HepG2 (cell line): Measurements from ENCODE around the gene MRM2. TPM values are rescaled to one million over a fixed set of nuclear protein-coding genes. Genes with fewer than 3 reads are reported as not detected.

Experiments used
- ATF7 ChIP-seq, 2 experiments: fragments of 450-650 bp in 1 of 2; sonication (generic) in 1 of 2; formaldehyde crosslinking in 1 of 2; IDR thresholded peaks; 2 replicates each; pipeline versions ENCODE4 v1.4.0 to v1.6.1; 2016 to 2020; ENCODE audit warnings: antibody characterized with exemption in 1 of 2, mild to moderate bottlenecking in 1 of 2, missing genetic modification reagents in 1 of 2
- BORCS8-MEF2B ChIP-seq: sonication (generic); formaldehyde crosslinking; IDR thresholded peaks from 2 replicates; pipeline ENCODE4 v1.8.0; 2022; ENCODE audit warnings: mild to moderate bottlenecking, missing genetic modification reagents
- MTA1 ChIP-seq: sonication (generic); formaldehyde crosslinking; IDR thresholded peaks from 2 replicates; pipeline ENCODE4 v1.4.0; 2020; ENCODE audit warnings: missing genetic modification reagents, mild to moderate bottlenecking, borderline replicate concordance
- NRL ChIP-seq: sonication (generic); formaldehyde crosslinking; IDR thresholded peaks from 2 replicates; pipeline ENCODE4 v1.5.0; 2020; ENCODE audit warnings: missing genetic modification reagents, mild to moderate bottlenecking, moderate library complexity, borderline replicate concordance
- SKI ChIP-seq: fragments of 450-650 bp; IDR thresholded peaks from one replicate; pipeline ENCODE4 v1.6.1; 2018; ENCODE audit warnings: mild to moderate bottlenecking; ENCODE audit not compliant: partially characterized antibody
- SOX6 ChIP-seq, 2 experiments: fragments of 450-650 bp in 1 of 2; sonication (generic) in 1 of 2; formaldehyde crosslinking in 1 of 2; IDR thresholded peaks; 2 replicates each; pipeline versions ENCODE4 v1.4.0 to v1.6.1; 2017 to 2020; ENCODE audit warnings: antibody characterized with exemption in 1 of 2, mild to moderate bottlenecking in 1 of 2, missing genetic modification reagents in 1 of 2
- SRSF4 ChIP-seq: fragments of 200-400 bp; formaldehyde crosslinking; IDR thresholded peaks from one replicate; pipeline ENCODE4 v1.6.1; 2018; ENCODE audit warnings: mild to moderate bottlenecking, low read depth, low read length, moderate library complexity; ENCODE audit not compliant: poor library complexity, severe bottlenecking
- YEATS2 ChIP-seq: sonication (generic); formaldehyde crosslinking; IDR thresholded peaks from 2 replicates; pipeline ENCODE4 v1.4.0; 2020; ENCODE audit warnings: missing genetic modification reagents, borderline replicate concordance
- ZBTB7A ChIP-seq: sonication (generic); formaldehyde crosslinking; IDR thresholded peaks from 2 replicates; pipeline ENCODE4 v1.8.0; 2022; ENCODE audit warnings: mild to moderate bottlenecking, missing genetic modification reagents
- ZNF17 ChIP-seq: sonication (generic); formaldehyde crosslinking; IDR thresholded peaks from 2 replicates; pipeline ENCODE4 v1.5.0; 2020; ENCODE audit warnings: mild to moderate bottlenecking, missing genetic modification reagents
- ZNF335 ChIP-seq: sonication (generic); formaldehyde crosslinking; IDR thresholded peaks from 2 replicates; pipeline ENCODE4 v1.4.0; 2020; ENCODE audit warnings: missing genetic modification reagents
- ZNF546 ChIP-seq: sonication (generic); formaldehyde crosslinking; conservative IDR thresholded peaks from 2 replicates; pipeline ENCODE4 v1.8.1; 2023; ENCODE audit warnings: mild to moderate bottlenecking, missing genetic modification reagents
- ZNF598 ChIP-seq: sonication (generic); formaldehyde crosslinking; IDR thresholded peaks from 2 replicates; pipeline ENCODE4 v1.5.1; 2020; ENCODE audit warnings: mild to moderate bottlenecking, missing genetic modification reagents, borderline replicate concordance
- ZNF652 ChIP-seq: IDR thresholded peaks from 2 replicates; pipeline ENCODE4 v1.6.1; 2016; ENCODE audit warnings: low read depth, borderline replicate concordance
- ZNF841 ChIP-seq: sonication (generic); formaldehyde crosslinking; IDR thresholded peaks from 2 replicates; pipeline ENCODE4 v1.8.1; 2023; ENCODE audit warnings: missing genetic modification reagents, borderline replicate concordance
- polyA plus RNA-seq, 8 experiments: library from polyadenylated mRNA; depleted of rRNA in 3 of 8; stranded (reverse) in 7 of 8; unstranded in 1 of 8; fragments of >200 nt; fragmentation: Illumina TruSeq in 4 of 8; extraction: Trizol in 4 of 8; gene quantifications; 2 replicates each; pipeline versions ENCODE4 v1.2.1 to v1.2.3, GENCODE V29; 2011 to 2016; ENCODE audit warnings: low read depth in 4 of 8, missing spikeins in 1 of 8, mixed read lengths in 1 of 8; ENCODE audit not compliant: insufficient read depth in 1 of 8
- total RNA-seq, 5 experiments: library from RNA; depleted of rRNA; stranded (reverse); fragments of >200 nt; fragmentation: Illumina TruSeq; extraction: Trizol; gene quantifications; 2 replicates each; pipeline ENCODE4 v1.2.3, GENCODE V29; 2016; ENCODE audit warnings: low read depth in 1 of 5
- TF ChIP-seq, protein P1 (sequence below): sonication (generic); formaldehyde crosslinking; IDR thresholded peaks from 2 replicates; pipeline ENCODE4; 2020; ENCODE audit warnings: missing genetic modification reagents, mild to moderate bottlenecking, borderline replicate concordance
- TF ChIP-seq, protein P2 (sequence below): sonication (generic); formaldehyde crosslinking; IDR thresholded peaks from 2 replicates; pipeline ENCODE4 v1.5.0; 2020; ENCODE audit warnings: missing genetic modification reagents
- TF ChIP-seq, protein P3 (sequence below): sonication (generic); formaldehyde crosslinking; IDR thresholded peaks from 2 replicates; pipeline ENCODE4 v1.4.0; 2020; ENCODE audit warnings: missing genetic modification reagents, borderline replicate concordance
- TF ChIP-seq, protein P4 (sequence below): sonication (generic); formaldehyde crosslinking; IDR thresholded peaks from 2 replicates; pipeline ENCODE4 v1.5.0; 2020; ENCODE audit warnings: mild to moderate bottlenecking, missing genetic modification reagents

Gene MRM2
- total and polyA plus RNA-seq, 2 of the 13 experiments (the other 11 are each of a cell fraction or from before 2014, with no cell fraction given), result 13.2 to 34.2 TPM

DNA sequence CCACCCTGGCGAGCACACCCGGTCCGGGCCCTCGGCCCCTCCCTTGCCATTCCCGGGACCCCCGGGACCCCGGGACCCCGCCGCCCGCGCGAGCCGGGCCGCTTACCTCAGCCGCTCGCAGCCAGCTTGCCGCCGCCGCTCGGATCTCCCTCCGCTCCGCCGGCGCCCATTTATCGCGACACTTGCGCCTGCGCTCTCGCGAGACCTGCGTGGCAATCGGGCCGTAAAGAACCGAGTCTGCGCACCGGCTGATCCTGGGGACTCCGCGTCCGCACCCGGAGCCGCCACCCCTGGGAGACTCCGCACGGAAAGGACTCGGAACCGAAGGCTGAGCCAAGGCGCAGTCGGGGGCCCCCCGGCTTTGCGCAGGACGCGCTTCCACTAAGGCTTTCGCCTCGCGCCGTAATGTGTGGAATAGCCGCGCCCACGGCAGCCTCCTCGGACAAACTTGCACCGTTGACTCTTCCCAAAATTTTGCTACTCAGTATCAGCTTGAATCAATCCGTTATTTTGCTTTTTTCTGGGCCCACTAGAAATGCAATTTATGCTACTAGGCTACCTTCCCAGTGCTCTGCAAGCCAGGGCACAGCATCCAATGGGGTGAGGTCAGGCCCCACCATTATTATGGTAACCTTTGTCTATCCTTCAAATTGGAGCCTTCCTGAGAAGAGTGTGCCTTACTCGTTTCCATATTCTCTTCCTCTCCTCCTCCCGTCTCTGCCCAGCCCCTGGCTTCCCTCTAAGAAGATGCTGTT is 9.1 kb downstream of the MRM2 start, which contains the start of gene MAD1L1 (continued):
- TF ChIP-seq, protein P1, sequence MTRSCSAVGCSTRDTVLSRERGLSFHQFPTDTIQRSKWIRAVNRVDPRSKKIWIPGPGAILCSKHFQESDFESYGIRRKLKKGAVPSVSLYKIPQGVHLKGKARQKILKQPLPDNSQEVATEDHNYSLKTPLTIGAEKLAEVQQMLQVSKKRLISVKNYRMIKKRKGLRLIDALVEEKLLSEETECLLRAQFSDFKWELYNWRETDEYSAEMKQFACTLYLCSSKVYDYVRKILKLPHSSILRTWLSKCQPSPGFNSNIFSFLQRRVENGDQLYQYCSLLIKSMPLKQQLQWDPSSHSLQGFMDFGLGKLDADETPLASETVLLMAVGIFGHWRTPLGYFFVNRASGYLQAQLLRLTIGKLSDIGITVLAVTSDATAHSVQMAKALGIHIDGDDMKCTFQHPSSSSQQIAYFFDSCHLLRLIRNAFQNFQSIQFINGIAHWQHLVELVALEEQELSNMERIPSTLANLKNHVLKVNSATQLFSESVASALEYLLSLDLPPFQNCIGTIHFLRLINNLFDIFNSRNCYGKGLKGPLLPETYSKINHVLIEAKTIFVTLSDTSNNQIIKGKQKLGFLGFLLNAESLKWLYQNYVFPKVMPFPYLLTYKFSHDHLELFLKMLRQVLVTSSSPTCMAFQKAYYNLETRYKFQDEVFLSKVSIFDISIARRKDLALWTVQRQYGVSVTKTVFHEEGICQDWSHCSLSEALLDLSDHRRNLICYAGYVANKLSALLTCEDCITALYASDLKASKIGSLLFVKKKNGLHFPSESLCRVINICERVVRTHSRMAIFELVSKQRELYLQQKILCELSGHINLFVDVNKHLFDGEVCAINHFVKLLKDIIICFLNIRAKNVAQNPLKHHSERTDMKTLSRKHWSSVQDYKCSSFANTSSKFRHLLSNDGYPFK (CRISPR knock-in tag), result peak; percentile 59; the same call in 1 of the 2 replicates
- TF ChIP-seq ATF7 (IDR thresholded peaks at IDR 0.05) (no peak), ATF7 (CRISPR knock-in tag; IDR thresholded peaks at IDR 0.05) (0 out of 2 replicates have a peak, but pooled peaks have one; percentile 41), ZNF652 (CRISPR knock-in tag) (no peak), SOX6 (IDR thresholded peaks at IDR 0.05) (no peak), SOX6 (CRISPR knock-in tag; IDR thresholded peaks at IDR 0.05) (peak; percentile 63), BORCS8-MEF2B (CRISPR knock-in tag) (peak; percentile 36; the same call in 1 of the 2 replicates), ZNF335 (peak; percentile 49; the same call in 1 of the 2 replicates), SKI (no peak), ZNF17 (CRISPR knock-in tag) (no peak), SRSF4 (no peak), ZNF841 (CRISPR knock-in tag) (no peak), ZNF598 (CRISPR knock-in tag) (0 out of 2 replicates have a peak, but pooled peaks have one; percentile 32), YEATS2 (CRISPR knock-in tag) (peak; percentile 92), ZNF546 (no peak), ZBTB7A (CRISPR knock-in tag) (no peak), NRL (no peak), MTA1 (CRISPR knock-in tag) (no peak)
- TF ChIP-seq, protein P2, sequence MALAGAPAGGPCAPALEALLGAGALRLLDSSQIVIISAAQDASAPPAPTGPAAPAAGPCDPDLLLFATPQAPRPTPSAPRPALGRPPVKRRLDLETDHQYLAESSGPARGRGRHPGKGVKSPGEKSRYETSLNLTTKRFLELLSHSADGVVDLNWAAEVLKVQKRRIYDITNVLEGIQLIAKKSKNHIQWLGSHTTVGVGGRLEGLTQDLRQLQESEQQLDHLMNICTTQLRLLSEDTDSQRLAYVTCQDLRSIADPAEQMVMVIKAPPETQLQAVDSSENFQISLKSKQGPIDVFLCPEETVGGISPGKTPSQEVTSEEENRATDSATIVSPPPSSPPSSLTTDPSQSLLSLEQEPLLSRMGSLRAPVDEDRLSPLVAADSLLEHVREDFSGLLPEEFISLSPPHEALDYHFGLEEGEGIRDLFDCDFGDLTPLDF (CRISPR knock-in tag), result peak; percentile 18; the same call in 1 of the 2 replicates
- TF ChIP-seq, protein P3, sequence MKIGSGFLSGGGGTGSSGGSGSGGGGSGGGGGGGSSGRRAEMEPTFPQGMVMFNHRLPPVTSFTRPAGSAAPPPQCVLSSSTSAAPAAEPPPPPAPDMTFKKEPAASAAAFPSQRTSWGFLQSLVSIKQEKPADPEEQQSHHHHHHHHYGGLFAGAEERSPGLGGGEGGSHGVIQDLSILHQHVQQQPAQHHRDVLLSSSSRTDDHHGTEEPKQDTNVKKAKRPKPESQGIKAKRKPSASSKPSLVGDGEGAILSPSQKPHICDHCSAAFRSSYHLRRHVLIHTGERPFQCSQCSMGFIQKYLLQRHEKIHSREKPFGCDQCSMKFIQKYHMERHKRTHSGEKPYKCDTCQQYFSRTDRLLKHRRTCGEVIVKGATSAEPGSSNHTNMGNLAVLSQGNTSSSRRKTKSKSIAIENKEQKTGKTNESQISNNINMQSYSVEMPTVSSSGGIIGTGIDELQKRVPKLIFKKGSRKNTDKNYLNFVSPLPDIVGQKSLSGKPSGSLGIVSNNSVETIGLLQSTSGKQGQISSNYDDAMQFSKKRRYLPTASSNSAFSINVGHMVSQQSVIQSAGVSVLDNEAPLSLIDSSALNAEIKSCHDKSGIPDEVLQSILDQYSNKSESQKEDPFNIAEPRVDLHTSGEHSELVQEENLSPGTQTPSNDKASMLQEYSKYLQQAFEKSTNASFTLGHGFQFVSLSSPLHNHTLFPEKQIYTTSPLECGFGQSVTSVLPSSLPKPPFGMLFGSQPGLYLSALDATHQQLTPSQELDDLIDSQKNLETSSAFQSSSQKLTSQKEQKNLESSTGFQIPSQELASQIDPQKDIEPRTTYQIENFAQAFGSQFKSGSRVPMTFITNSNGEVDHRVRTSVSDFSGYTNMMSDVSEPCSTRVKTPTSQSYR, result no peak
- TF ChIP-seq, protein P4, sequence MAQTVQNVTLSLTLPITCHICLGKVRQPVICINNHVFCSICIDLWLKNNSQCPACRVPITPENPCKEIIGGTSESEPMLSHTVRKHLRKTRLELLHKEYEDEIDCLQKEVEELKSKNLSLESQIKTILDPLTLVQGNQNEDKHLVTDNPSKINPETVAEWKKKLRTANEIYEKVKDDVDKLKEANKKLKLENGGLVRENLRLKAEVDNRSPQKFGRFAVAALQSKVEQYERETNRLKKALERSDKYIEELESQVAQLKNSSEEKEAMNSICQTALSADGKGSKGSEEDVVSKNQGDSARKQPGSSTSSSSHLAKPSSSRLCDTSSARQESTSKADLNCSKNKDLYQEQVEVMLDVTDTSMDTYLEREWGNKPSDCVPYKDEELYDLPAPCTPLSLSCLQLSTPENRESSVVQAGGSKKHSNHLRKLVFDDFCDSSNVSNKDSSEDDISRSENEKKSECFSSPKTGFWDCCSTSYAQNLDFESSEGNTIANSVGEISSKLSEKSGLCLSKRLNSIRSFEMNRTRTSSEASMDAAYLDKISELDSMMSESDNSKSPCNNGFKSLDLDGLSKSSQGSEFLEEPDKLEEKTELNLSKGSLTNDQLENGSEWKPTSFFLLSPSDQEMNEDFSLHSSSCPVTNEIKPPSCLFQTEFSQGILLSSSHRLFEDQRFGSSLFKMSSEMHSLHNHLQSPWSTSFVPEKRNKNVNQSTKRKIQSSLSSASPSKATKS, result no peak
